ENCODE results near the gene PIM2. TPM values are rescaled to one million over a fixed set of nuclear protein-coding genes. Genes with fewer than 3 reads are reported as not detected.

Gene PIM2
- polyA plus RNA-seq, 2 of the 4 experiments (the other 2 are of a cell fraction), result 8.2 to 8.8 TPM

- peak overlapping the region; percentile 91 for H3K4me2 ChIP-seq
- H3K9me3 ChIP-seq, result no peaks in the 10 kb centered on the region
- TF ChIP-seq RARB (CRISPR knock-in tag; IDR thresholded peaks at IDR 0.05), result no peak
- TF ChIP-seq E2F6 (IDR thresholded peaks at IDR 0.05; ENCODE audit: borderline replicate concordance, low read depth), result 0 out of 2 replicates have a peak, but pooled peaks have one; percentile 53
- peak; percentile 43 for TF ChIP-seq CTCF (IDR thresholded peaks at IDR 0.05)
- peak; percentile 45 for TF ChIP-seq POLR2A (IDR thresholded peaks at IDR 0.05; ENCODE audit: low read length)
- TF ChIP-seq HOXB13 (CRISPR knock-in tag; IDR thresholded peaks at IDR 0.05; ENCODE audit: low read depth), result no peak
- no peak for TF ChIP-seq POLR2AphosphoS2 (conservative IDR thresholded peaks at IDR 0.05; ENCODE audit: low read length)
- peak; percentile 28; the same call in 2 of the 3 replicates for TF ChIP-seq SMC3 (IDR thresholded peaks at IDR 0.05)
- no peak for TF ChIP-seq HES2 (IDR thresholded peaks at IDR 0.05)
- peak; percentile 50 for TF ChIP-seq MAX (IDR thresholded peaks at IDR 0.05)
- no peak for TF ChIP-seq PBX3 (IDR thresholded peaks at IDR 0.05)
- no peak for TF ChIP-seq HOXB5 (CRISPR knock-in tag; IDR thresholded peaks at IDR 0.05)
- TF ChIP-seq GATA3 (IDR thresholded peaks at IDR 0.05; ENCODE audit: borderline replicate concordance), result 0 out of 2 replicates have a peak, but pooled peaks have one; percentile 25
- TF ChIP-seq JUN (IDR thresholded peaks at IDR 0.05), result peak; percentile 51 to 73; a peak in 2 of 5 replicates
- TF ChIP-seq BCL3 (IDR thresholded peaks at IDR 0.05), result peak; percentile 45; the same call in 1 of the 3 replicates
- TF ChIP-seq ZSCAN20 (CRISPR knock-in tag; IDR thresholded peaks at IDR 0.05), result no peak
- no peak for TF ChIP-seq TP53 (CRISPR knock-in tag; IDR thresholded peaks at IDR 0.05)
- TF ChIP-seq RAD21 (conservative IDR thresholded peaks at IDR 0.05 in 1 of 2, IDR thresholded peaks at IDR 0.05 in 1 of 2), result peak; percentile 50 to 59
- TF ChIP-seq PHF8 (IDR thresholded peaks at IDR 0.05; ENCODE audit: borderline replicate concordance, low read depth), result peak; percentile 47; the same call in 1 of the 2 replicates
- TF ChIP-seq CBX8 (IDR thresholded peaks at IDR 0.05), result no peak
- ATAC-seq (peak; percentile 96 to 97), DNase-seq (ENCODE audit: low read depth in 1 of 2, low spot score in 1 of 2) (peak; percentile 76 to 95), FAIRE-seq (peak; percentile 65)
- CTCF ChIA-PET, result interaction anchor here (0.6 to 3.2 kb wide), 19 partner anchors 9 to 271 kb away, joined by 3 to 14 read pairs (median 4); partner anchors contain the start of genes HDAC6 and SLC35A2
- 7% methylated on average over 11 of the region's 68 CpGs for WGBS (ENCODE audit: missing lambda C conversion rate)
- peak overlapping the region; percentile 85 for H3K4me3 ChIP-seq
- H3K27ac ChIP-seq, result peak overlapping the region; percentile 88 to 99
- H3K4me1 ChIP-seq, result peaks cover 12% of the 10 kb centered on the region; the same call in 2 of the 3 replicates
- POLR2A ChIA-PET, result interaction anchor here (0.5 to 2.3 kb wide), 8 partner anchors 9 to 152 kb away, joined by 3 to 12 read pairs (median 7); partner anchors contain the start of genes PCSK1N and SLC35A2
Observed at GRCh38 chrX:48891402-48892288, 27.2 kb downstream of the PIM2 start.

Measured in A549 (cell line).